ENCODE results near the gene ACTL7B. TPM values are rescaled to one million over a fixed set of nuclear protein-coding genes. Genes with fewer than 3 reads are reported as not detected.

ACTL7B gene
- total RNA-seq, 4 donors from 2014 or later = not detected

GRCh38 chr9:108884701-108885100, 28.9 kb upstream of the ACTL7B start:
- TF ChIP-seq, protein P1, sequence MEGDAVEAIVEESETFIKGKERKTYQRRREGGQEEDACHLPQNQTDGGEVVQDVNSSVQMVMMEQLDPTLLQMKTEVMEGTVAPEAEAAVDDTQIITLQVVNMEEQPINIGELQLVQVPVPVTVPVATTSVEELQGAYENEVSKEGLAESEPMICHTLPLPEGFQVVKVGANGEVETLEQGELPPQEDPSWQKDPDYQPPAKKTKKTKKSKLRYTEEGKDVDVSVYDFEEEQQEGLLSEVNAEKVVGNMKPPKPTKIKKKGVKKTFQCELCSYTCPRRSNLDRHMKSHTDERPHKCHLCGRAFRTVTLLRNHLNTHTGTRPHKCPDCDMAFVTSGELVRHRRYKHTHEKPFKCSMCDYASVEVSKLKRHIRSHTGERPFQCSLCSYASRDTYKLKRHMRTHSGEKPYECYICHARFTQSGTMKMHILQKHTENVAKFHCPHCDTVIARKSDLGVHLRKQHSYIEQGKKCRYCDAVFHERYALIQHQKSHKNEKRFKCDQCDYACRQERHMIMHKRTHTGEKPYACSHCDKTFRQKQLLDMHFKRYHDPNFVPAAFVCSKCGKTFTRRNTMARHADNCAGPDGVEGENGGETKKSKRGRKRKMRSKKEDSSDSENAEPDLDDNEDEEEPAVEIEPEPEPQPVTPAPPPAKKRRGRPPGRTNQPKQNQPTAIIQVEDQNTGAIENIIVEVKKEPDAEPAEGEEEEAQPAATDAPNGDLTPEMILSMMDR (IDR thresholded peaks at IDR 0.05) = no peak
- TF ChIP-seq POLR2A (IDR thresholded peaks at IDR 0.05) = no peak

GRCh38 chr9:108883085-108883484, 27.3 kb upstream of the ACTL7B start:
- 95 to 98% methylated on average over 3 of the region's 3 CpGs for WGBS, 2 donors
- no peak for DNase-seq (ENCODE audit: low spot score in 2 of 2)
- TF ChIP-seq POLR2A (IDR thresholded peaks at IDR 0.05) = no peak
- TF ChIP-seq, protein P1 (IDR thresholded peaks at IDR 0.05) = no peak
- H3K4me3 ChIP-seq (ENCODE audit: low read depth, poor library complexity, severe bottlenecking) = no peak overlapping the region
- intact Hi-C loops (cut with DNase I; ENCODE audit: low total_unique reads) = no loop called here

More at GRCh38 chr9:108884701-108885100, 28.9 kb upstream of the ACTL7B start:
- DNase-seq (ENCODE audit: low spot score in 2 of 2) = no peak
- intact Hi-C loops (cut with DNase I; ENCODE audit: low total_unique reads) = no loop called here
- WGBS, 2 donors = 85 to 90% methylated on average over 3 of the region's 3 CpGs
- no peak overlapping the region for H3K4me3 ChIP-seq (ENCODE audit: low read depth, poor library complexity, severe bottlenecking)

DNA sequence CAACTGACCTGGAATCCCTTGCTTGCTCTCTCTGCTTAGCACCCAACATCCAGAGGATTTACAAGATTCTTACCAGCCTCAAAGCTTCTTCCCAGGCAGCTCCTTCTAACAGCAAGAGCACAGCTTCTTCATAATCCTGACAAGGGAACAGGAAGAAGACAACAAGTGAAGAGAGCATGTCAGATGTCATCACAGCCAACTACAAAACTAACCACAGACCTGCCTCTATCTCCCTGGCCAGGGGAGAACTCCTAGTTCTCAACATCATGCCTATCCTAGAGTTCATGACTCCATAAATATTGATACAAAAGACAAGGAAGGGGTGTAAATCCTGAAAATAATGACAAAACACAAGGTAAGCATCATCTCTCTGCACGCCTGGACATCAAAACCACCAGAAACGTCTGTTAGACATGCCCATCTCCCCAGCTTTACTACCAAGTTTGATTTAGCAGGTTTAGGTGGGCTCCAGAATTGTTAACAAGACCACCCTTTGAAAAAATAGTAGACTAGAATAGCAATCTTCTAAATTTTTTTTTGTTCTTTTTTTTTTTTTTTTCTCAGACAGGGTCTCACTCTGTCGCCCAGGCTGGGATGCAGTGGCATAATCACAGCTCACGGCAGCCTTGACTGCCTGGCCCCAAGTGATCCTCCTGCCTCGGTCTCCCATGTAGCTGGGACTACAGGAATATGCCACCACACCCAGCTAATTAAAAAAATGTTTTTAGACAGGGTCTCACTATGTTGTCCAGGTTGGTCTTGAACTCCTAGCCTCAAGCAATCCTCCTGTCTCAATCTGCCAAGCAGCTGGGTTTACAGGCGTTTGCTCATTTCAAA, 26.5 kb upstream of the ACTL7B start:
- H3K4me3 ChIP-seq (ENCODE audit: low read depth, poor library complexity, severe bottlenecking) = no peak overlapping the region
- TF ChIP-seq POLR2A (IDR thresholded peaks at IDR 0.05) = no peak
- TF ChIP-seq, protein P1 (IDR thresholded peaks at IDR 0.05) = no peak
- intact Hi-C loops (cut with DNase I; ENCODE audit: low total_unique reads) = no loop called here
- DNase-seq (ENCODE audit: low spot score in 2 of 2) = no peak
- WGBS, 2 donors = 90 to 94% methylated on average over 6 of the region's 6 CpGs

DNA sequence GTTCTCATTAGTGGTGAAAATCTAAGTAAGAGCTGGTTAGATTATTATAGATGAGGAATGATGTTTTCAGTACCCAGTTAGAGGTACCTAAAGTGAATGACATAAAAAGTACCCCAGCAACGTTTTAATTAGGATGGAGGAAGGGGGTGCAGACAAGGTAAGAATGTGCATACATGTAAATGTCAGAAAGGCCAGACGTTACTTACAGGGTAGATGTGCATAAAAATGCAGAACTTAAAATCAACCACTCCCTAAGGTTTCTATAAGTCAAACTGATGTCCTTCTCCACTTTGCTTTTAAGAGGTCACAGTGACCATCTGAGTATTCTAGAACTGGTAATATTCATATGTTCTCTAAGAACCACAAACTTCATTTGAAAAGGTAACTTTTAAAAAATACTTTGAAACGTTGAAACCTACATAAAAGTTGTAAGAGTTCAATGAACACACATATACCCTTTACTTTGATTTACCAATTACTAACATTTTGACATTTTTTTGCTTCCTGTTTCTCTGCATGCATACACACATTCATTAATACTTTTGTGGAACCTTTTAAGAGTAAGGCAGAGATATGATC, 25.0 kb upstream of the ACTL7B start:
- TF ChIP-seq, protein P1 (IDR thresholded peaks at IDR 0.05) = no peak
- no peak for TF ChIP-seq POLR2A (IDR thresholded peaks at IDR 0.05)
- WGBS, 2 donors = 73 to 80% methylated on average over 3 of the region's 3 CpGs
- DNase-seq (ENCODE audit: low spot score in 2 of 2) = no peak
- intact Hi-C loops (cut with DNase I; ENCODE audit: low total_unique reads) = no loop called here
- no peak overlapping the region for H3K4me3 ChIP-seq (ENCODE audit: low read depth, poor library complexity, severe bottlenecking)

GRCh38 chr9:108877524-108877923, 21.7 kb upstream of the ACTL7B start:
- no peak for DNase-seq (ENCODE audit: low spot score in 2 of 2)
- intact Hi-C loops (cut with DNase I; ENCODE audit: low total_unique reads) = loop anchor here (10.0 kb wide), 1 partner anchor 47 kb away; no protein-coding TSS in a partner anchor
- H3K4me3 ChIP-seq (ENCODE audit: low read depth, poor library complexity, severe bottlenecking) = no peak overlapping the region
- TF ChIP-seq POLR2A (IDR thresholded peaks at IDR 0.05) = no peak
- TF ChIP-seq, protein P1 (IDR thresholded peaks at IDR 0.05) = no peak
- 89 to 96% methylated on average over 2 of the region's 2 CpGs for WGBS, 2 donors

Data from lower leg skin (tissue), 4 donors.